Hematopoietic multipotent progenitor cell treated with erythropoietin and hydrocortisone succinate and interleukin-3 and kit ligand, for 8 days (in vitro differentiated cells): ENCODE measurements around the gene SMAD9.
"Not testable (repeated sequence)": the region's sequence is repeated elsewhere in the genome, so short reads cannot be mapped to it uniquely, and the experiment has no call there.

Experiments used
- DNase-seq: peaks from one replicate; pipeline ENCODE4 v3.0.0-alpha.2; 2015

Gene SMAD9

GRCh38 chr13:36910545-36910944 lies 9.5 kb downstream of the SMAD9 start:
- no peak for DNase-seq

GRCh38 chr13:36907821-36908220 lies 12.2 kb downstream of the SMAD9 start:
- no peak for DNase-seq

- no peak for DNase-seq
These were observed 12.8 kb downstream of the SMAD9 start for GRCh38 chr13:36907266-36907665.

- DNase-seq: no peak
These were observed 14.1 kb downstream of the SMAD9 start for GRCh38 chr13:36905944-36906343.

GRCh38 chr13:36903925-36904595 lies 16.0 kb downstream of the SMAD9 start:
- no peak for DNase-seq

- no peak for DNase-seq
These were observed 22.9 kb downstream of the SMAD9 start for GRCh38 chr13:36897054-36897616.

GRCh38 chr13:36891752-36892151 lies 28.3 kb downstream of the SMAD9 start:
- DNase-seq: no peak

GRCh38 chr13:36888645-36889044 lies 31.4 kb downstream of the SMAD9 start:
- DNase-seq: no peak

GRCh38 chr13:36887758-36888521 lies 32.1 kb downstream of the SMAD9 start:
- peak; percentile 67 for DNase-seq

- no peak for DNase-seq
These were observed 34.1 kb downstream of the SMAD9 start for GRCh38 chr13:36885901-36886300.

- DNase-seq: no peak
These were observed 35.8 kb downstream of the SMAD9 start for GRCh38 chr13:36884235-36884634.

GRCh38 chr13:36883824-36884223 lies 36.2 kb downstream of the SMAD9 start:
- no peak for DNase-seq

GRCh38 chr13:36883392-36883791 lies 36.6 kb downstream of the SMAD9 start:
- not testable (repeated sequence) for DNase-seq

- no peak for DNase-seq
These were observed 37.1 kb downstream of the SMAD9 start for GRCh38 chr13:36882829-36883390.

- no peak for DNase-seq
These were observed 39.1 kb downstream of the SMAD9 start for GRCh38 chr13:36880961-36881360.

GRCh38 chr13:36879218-36879938 lies 40.7 kb downstream of the SMAD9 start:
- DNase-seq: no peak

GRCh38 chr13:36875961-36876360 lies 44.1 kb downstream of the SMAD9 start:
- DNase-seq: no peak

- DNase-seq: no peak
These were observed 44.6 kb downstream of the SMAD9 start for GRCh38 chr13:36875431-36875830.

- no peak for DNase-seq
These were observed 47.4 kb downstream of the SMAD9 start for GRCh38 chr13:36872621-36873020.

GRCh38 chr13:36870050-36870692 lies 49.9 kb downstream of the SMAD9 start:
- no peak for DNase-seq

- DNase-seq: no peak
These were observed 53.8 kb downstream of the SMAD9 start for GRCh38 chr13:36866232-36866631.

- DNase-seq: no peak
These were observed 54.8 kb downstream of the SMAD9 start for GRCh38 chr13:36865265-36865664.

GRCh38 chr13:36862722-36863121 lies 57.3 kb downstream of the SMAD9 start:
- no peak for DNase-seq
